ENCODE data around the gene TANC2.
A peak's percentile ranks its signal among the peaks of the same experiment; 100 is the strongest.

DNA sequence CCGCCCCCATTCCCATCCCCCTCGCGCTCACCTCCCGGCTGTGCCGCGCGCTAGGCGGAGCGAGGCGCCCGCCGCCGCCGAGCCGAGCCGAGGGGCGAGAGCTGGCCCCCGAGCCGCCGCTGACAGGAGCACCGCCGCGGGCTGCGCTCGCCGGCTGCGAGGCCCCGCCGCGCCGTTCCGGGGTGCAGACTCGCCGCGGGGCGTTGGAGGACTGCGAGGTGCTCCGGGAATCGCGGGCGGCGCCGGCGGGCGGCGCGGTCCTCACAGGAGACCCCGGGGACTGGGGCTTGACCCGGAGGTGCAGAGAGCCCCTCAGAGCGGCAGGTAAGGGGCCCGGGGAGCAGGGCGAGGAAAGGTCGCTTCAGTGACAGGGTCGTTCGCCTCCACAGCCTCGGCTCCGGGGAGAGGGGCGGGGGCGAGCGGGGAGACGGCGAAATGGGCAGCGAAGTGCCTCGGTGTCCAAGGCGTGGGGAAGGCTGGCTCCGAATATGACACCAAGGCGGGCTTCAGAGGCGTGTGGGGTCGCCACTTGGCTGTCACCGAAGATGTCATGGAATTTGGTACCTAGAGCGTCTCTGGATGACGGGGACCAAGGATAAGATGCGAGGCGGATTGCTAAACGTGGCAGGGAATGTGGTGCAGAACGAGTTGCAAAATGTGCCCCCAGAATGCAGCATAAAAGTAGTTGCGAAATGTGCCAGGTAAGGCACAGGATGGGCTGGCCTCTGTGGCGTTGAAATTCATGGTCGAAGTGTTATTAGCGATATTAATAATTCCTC lies 580 bp downstream of the TANC2 start:
- TF ChIP-seq POLR2A (IDR thresholded peaks at IDR 0.05) = no peak
- TF ChIP-seq, protein P1, sequence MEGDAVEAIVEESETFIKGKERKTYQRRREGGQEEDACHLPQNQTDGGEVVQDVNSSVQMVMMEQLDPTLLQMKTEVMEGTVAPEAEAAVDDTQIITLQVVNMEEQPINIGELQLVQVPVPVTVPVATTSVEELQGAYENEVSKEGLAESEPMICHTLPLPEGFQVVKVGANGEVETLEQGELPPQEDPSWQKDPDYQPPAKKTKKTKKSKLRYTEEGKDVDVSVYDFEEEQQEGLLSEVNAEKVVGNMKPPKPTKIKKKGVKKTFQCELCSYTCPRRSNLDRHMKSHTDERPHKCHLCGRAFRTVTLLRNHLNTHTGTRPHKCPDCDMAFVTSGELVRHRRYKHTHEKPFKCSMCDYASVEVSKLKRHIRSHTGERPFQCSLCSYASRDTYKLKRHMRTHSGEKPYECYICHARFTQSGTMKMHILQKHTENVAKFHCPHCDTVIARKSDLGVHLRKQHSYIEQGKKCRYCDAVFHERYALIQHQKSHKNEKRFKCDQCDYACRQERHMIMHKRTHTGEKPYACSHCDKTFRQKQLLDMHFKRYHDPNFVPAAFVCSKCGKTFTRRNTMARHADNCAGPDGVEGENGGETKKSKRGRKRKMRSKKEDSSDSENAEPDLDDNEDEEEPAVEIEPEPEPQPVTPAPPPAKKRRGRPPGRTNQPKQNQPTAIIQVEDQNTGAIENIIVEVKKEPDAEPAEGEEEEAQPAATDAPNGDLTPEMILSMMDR (IDR thresholded peaks at IDR 0.05) = peak in 1 of 4 experiments; percentile 7

Measured in gastroesophageal sphincter (tissue), 3 donors.